GM23338 (cell line): ENCODE data around the gene GTF3C5. TPM values are rescaled to one million over a fixed set of nuclear protein-coding genes. Genes with fewer than 3 reads are reported as not detected.

ENCODE experiments used
- ATAC-seq: fragments of 200-7000 bp; cut with Tn5 transposase; 3 replicates; pipeline ENCODE4 v1.9.1; 2020
- DNase-seq: peaks from one replicate; pipeline ENCODE4 v3.0.0-alpha.2; 2015; ENCODE audit warnings: low spot score
- H2AFZ ChIP-seq: fragments of 200-600 bp; sonication (generic); 2 replicates; pipeline ENCODE4 v1.8.0; 2016; ENCODE audit warnings: antibody characterized with exemption, mild to moderate bottlenecking, moderate library complexity
- H3F3A ChIP-seq: fragments of 200-600 bp; sonication (generic); replicated peaks from 2 replicates; pipeline ENCODE4 v1.8.0; 2017; ENCODE audit warnings: antibody characterized with exemption, mixed run types, low read depth
- H3K27ac ChIP-seq: fragments of 200-600 bp; sonication (generic); 2 replicates; pipeline ENCODE4 v1.6.1; 2016; ENCODE audit warnings: low read depth
- H3K27me3 ChIP-seq: fragments of 200-600 bp; sonication (generic); 2 replicates; pipeline ENCODE4 v1.8.0; 2016; ENCODE audit warnings: mild to moderate bottlenecking, mixed run types, moderate library complexity; ENCODE audit not compliant: insufficient read depth
- H3K36me3 ChIP-seq: fragments of 200-600 bp; sonication (generic); 2 replicates; pipeline ENCODE4 v1.8.0; 2016; ENCODE audit warnings: mild to moderate bottlenecking; ENCODE audit not compliant: insufficient read depth
- H3K4me1 ChIP-seq: fragments of 200-600 bp; sonication (generic); 2 replicates; pipeline ENCODE4 v1.8.0; 2016; ENCODE audit warnings: mild to moderate bottlenecking, moderate library complexity; ENCODE audit not compliant: insufficient read depth
- H3K4me2 ChIP-seq: fragments of 200-600 bp; sonication (generic); 2 replicates; pipeline ENCODE4 v1.7.1; 2017; ENCODE audit warnings: mixed run types
- H3K4me3 ChIP-seq: fragments of 200-600 bp; sonication (generic); 2 replicates; pipeline ENCODE4 v1.6.1; 2016; ENCODE audit warnings: mixed run types
- H3K79me2 ChIP-seq: fragments of 200-600 bp; sonication (generic); replicated peaks from 2 replicates; pipeline ENCODE4 v1.8.0; 2017; ENCODE audit warnings: mild to moderate bottlenecking; ENCODE audit not compliant: insufficient read depth
- H3K9me2 ChIP-seq: fragments of 200-600 bp; sonication (generic); 2 replicates; pipeline ENCODE4 v1.8.0; 2017; ENCODE audit not compliant: insufficient read depth
- H4K20me1 ChIP-seq: fragments of 200-600 bp; sonication (generic); replicated peaks from 2 replicates; pipeline ENCODE4 v1.8.0; 2017; ENCODE audit warnings: mild to moderate bottlenecking; ENCODE audit not compliant: insufficient read depth
- H3K27ac Mint-ChIP-seq: 2 replicates; pipeline ENCODE4 v1.8.0; 2020; ENCODE audit warnings: inconsistent platforms, mild to moderate bottlenecking, moderate library complexity, mixed read lengths
- H3K27me3 Mint-ChIP-seq: 3 replicates; pipeline ENCODE4 v1.8.0; 2022; ENCODE audit warnings: low read depth, mild to moderate bottlenecking, moderate library complexity, mixed read lengths, inconsistent platforms; ENCODE audit not compliant: insufficient read depth, poor library complexity
- H3K36me3 Mint-ChIP-seq: 3 replicates; pipeline ENCODE4 v1.8.0; 2021; ENCODE audit warnings: low read depth, mild to moderate bottlenecking, inconsistent platforms, moderate library complexity, mixed read lengths
- H3K4me1 Mint-ChIP-seq: 3 replicates; pipeline ENCODE4 v1.8.0; 2020; ENCODE audit warnings: mild to moderate bottlenecking, inconsistent platforms, mixed read lengths
- H3K4me3 Mint-ChIP-seq: 3 replicates; pipeline ENCODE4 v1.8.0; 2021; ENCODE audit warnings: moderate library complexity, mild to moderate bottlenecking, inconsistent platforms, mixed read lengths
- H3K9me3 Mint-ChIP-seq: 3 replicates; pipeline ENCODE4 v1.8.0; 2020; ENCODE audit warnings: moderate library complexity, mild to moderate bottlenecking, inconsistent platforms, mixed read lengths
- CREB1 ChIP-seq: fragments of 250-450 bp; sonication (Bioruptor Pico); IDR thresholded peaks from 2 replicates; pipeline ENCODE4 v1.5.0; 2020; ENCODE audit warnings: low read depth, mild to moderate bottlenecking, moderate library complexity
- EZH2 ChIP-seq: fragments of 200-600 bp; sonication (generic); IDR thresholded peaks from one replicate; pipeline ENCODE4 v1.8.0; 2017; ENCODE audit warnings: antibody characterized with exemption, mild to moderate bottlenecking, low read depth; ENCODE audit not compliant: unreplicated experiment
- JUNB ChIP-seq: IDR thresholded peaks from one replicate; pipeline ENCODE4 v1.6.1; 2016; ENCODE audit warnings: antibody characterized with exemption; ENCODE audit not compliant: unreplicated experiment
- NANOG ChIP-seq: IDR thresholded peaks from 2 replicates; pipeline ENCODE4 v1.6.1; 2016; ENCODE audit warnings: antibody characterized with exemption, borderline replicate concordance
- STAT1 ChIP-seq: IDR thresholded peaks from one replicate; pipeline ENCODE4 v1.6.1; 2016; ENCODE audit warnings: antibody characterized with exemption; ENCODE audit not compliant: unreplicated experiment
- ZNF331 ChIP-seq: fragments of 250-450 bp; sonication (Bioruptor Pico); IDR thresholded peaks from 2 replicates; pipeline ENCODE4 v1.5.0; 2020; ENCODE audit warnings: low read depth, mild to moderate bottlenecking, moderate library complexity
- polyA plus RNA-seq: library from polyadenylated mRNA; unstranded; fragments of >200 nt; fragmentation: Nextera tagmentation; extraction: Ambion mirVana; gene quantifications from 2 replicates; pipeline ENCODE4 v1.2.1, GENCODE V29; 2016
- total RNA-seq: library from RNA; depleted of rRNA; stranded (reverse); fragments of >200 nt; shearing (Covaris generic); gene quantifications from 2 replicates; pipeline ENCODE4 v1.2.3, GENCODE V29; 2014
- TF ChIP-seq, protein P1 (sequence below): fragments of 250-450 bp; sonication (Bioruptor Pico); IDR thresholded peaks from 2 replicates; pipeline ENCODE4 v1.5.0; 2020; ENCODE audit warnings: mild to moderate bottlenecking, moderate library complexity
- TF ChIP-seq, protein P2 (sequence below): IDR thresholded peaks from one replicate; pipeline ENCODE4 v1.6.1; 2018; ENCODE audit warnings: antibody characterized with exemption; ENCODE audit not compliant: unreplicated experiment
- TF ChIP-seq, protein P3 (sequence below): IDR thresholded peaks from 2 replicates; pipeline ENCODE4 v1.6.1; 2016; ENCODE audit warnings: antibody characterized with exemption

The GTF3C5 gene
- total and polyA plus RNA-seq, 2 experiments from 2014 or later = 46.0 to 78.8 TPM

- H3K27me3 ChIP-seq = peaks cover 53% of the 10 kb centered on the region
- no peak for DNase-seq
Observed at GRCh38 chr9:133004999-133005760, 25.6 kb upstream of the GTF3C5 start.

DNA sequence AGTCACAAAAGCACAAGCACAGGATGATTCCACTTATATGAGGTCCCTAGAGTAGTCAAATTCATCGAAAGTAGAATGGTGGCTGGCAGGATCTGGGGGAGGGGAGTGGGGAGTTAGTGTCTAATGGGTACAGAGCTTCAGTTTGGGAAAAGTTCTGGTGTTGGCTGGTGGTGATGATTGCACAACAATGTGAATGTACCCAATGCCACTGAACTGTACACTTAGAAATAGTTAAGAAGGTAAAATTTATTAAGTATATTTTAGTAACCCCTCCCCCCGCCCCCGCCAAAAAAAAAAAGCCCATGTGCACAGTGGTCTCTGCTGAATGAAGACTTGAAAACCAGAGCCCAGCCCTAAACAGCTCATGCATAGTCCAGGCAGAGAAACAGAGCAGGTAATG, 24.8 kb upstream of the GTF3C5 start:
- 0 out of 2 replicates have a peak, but pooled peaks cover 4% of the 10 kb centered on the region for H3F3A ChIP-seq
- no peak overlapping the region for H3K27ac ChIP-seq
- H3K27me3 ChIP-seq = peaks cover 53% of the 10 kb centered on the region
- Mint-ChIP-seq H3K4me1 (peaks cover 31% of the 10 kb centered on the region), H3K27ac (no peak overlapping the region), H3K36me3 (no peaks in the 10 kb centered on the region), H3K9me3 (no peaks in the 10 kb centered on the region; the same call in 2 of the 3 replicates), H3K4me3 (no peak overlapping the region), H3K27me3 (peaks cover 46% of the 10 kb centered on the region)
- no peaks in the 10 kb centered on the region for H3K9me2 ChIP-seq
- H3K4me1 ChIP-seq = peaks cover 23% of the 10 kb centered on the region
- H3K79me2 ChIP-seq = no peaks in the 10 kb centered on the region
- no peak overlapping the region for H3K4me3 ChIP-seq
- H3K36me3 ChIP-seq = no peaks in the 10 kb centered on the region
- no peak overlapping the region for H3K4me2 ChIP-seq
- DNase-seq (no peak), ATAC-seq (no peak)
- no peaks in the 10 kb centered on the region for H4K20me1 ChIP-seq
- no peak overlapping the region for H2AFZ ChIP-seq
- TF ChIP-seq CREB1 (CRISPR knock-in tag) = no peak
- TF ChIP-seq, protein P1, sequence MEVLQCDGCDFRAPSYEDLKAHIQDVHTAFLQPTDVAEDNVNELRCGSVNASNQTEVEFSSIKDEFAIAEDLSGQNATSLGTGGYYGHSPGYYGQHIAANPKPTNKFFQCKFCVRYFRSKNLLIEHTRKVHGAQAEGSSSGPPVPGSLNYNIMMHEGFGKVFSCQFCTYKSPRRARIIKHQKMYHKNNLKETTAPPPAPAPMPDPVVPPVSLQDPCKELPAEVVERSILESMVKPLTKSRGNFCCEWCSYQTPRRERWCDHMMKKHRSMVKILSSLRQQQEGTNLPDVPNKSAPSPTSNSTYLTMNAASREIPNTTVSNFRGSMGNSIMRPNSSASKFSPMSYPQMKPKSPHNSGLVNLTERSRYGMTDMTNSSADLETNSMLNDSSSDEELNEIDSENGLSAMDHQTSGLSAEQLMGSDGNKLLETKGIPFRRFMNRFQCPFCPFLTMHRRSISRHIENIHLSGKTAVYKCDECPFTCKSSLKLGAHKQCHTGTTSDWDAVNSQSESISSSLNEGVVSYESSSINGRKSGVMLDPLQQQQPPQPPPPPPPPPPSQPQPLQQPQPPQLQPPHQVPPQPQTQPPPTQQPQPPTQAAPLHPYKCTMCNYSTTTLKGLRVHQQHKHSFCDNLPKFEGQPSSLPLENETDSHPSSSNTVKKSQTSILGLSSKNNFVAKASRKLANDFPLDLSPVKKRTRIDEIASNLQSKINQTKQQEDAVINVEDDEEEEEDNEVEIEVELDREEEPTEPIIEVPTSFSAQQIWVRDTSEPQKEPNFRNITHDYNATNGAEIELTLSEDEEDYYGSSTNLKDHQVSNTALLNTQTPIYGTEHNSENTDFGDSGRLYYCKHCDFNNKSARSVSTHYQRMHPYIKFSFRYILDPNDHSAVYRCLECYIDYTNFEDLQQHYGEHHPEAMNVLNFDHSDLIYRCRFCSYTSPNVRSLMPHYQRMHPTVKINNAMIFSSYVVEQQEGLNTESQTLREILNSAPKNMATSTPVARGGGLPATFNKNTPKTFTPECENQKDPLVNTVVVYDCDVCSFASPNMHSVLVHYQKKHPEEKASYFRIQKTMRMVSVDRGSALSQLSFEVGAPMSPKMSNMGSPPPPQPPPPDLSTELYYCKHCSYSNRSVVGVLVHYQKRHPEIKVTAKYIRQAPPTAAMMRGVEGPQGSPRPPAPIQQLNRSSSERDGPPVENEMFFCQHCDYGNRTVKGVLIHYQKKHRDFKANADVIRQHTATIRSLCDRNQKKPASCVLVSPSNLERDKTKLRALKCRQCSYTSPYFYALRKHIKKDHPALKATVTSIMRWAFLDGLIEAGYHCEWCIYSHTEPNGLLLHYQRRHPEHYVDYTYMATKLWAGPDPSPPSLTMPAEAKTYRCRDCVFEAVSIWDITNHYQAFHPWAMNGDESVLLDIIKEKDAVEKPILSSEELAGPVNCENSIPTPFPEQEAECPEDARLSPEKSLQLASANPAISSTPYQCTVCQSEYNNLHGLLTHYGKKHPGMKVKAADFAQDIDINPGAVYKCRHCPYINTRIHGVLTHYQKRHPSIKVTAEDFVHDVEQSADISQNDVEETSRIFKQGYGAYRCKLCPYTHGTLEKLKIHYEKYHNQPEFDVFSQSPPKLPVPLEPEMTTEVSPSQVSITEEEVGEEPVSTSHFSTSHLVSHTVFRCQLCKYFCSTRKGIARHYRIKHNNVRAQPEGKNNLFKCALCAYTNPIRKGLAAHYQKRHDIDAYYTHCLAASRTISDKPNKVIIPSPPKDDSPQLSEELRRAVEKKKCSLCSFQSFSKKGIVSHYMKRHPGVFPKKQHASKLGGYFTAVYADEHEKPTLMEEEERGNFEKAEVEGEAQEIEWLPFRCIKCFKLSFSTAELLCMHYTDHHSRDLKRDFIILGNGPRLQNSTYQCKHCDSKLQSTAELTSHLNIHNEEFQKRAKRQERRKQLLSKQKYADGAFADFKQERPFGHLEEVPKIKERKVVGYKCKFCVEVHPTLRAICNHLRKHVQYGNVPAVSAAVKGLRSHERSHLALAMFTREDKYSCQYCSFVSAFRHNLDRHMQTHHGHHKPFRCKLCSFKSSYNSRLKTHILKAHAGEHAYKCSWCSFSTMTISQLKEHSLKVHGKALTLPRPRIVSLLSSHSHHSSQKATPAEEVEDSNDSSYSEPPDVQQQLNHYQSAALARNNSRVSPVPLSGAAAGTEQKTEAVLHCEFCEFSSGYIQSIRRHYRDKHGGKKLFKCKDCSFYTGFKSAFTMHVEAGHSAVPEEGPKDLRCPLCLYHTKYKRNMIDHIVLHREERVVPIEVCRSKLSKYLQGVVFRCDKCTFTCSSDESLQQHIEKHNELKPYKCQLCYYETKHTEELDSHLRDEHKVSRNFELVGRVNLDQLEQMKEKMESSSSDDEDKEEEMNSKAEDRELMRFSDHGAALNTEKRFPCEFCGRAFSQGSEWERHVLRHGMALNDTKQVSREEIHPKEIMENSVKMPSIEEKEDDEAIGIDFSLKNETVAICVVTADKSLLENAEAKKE = no peak
- TF ChIP-seq EZH2 = no peak
- no peak for TF ChIP-seq ZNF331 (CRISPR knock-in tag)
- TF ChIP-seq JUNB = no peak
- no peak for TF ChIP-seq STAT1
- no peak for TF ChIP-seq NANOG
- TF ChIP-seq, protein P2, sequence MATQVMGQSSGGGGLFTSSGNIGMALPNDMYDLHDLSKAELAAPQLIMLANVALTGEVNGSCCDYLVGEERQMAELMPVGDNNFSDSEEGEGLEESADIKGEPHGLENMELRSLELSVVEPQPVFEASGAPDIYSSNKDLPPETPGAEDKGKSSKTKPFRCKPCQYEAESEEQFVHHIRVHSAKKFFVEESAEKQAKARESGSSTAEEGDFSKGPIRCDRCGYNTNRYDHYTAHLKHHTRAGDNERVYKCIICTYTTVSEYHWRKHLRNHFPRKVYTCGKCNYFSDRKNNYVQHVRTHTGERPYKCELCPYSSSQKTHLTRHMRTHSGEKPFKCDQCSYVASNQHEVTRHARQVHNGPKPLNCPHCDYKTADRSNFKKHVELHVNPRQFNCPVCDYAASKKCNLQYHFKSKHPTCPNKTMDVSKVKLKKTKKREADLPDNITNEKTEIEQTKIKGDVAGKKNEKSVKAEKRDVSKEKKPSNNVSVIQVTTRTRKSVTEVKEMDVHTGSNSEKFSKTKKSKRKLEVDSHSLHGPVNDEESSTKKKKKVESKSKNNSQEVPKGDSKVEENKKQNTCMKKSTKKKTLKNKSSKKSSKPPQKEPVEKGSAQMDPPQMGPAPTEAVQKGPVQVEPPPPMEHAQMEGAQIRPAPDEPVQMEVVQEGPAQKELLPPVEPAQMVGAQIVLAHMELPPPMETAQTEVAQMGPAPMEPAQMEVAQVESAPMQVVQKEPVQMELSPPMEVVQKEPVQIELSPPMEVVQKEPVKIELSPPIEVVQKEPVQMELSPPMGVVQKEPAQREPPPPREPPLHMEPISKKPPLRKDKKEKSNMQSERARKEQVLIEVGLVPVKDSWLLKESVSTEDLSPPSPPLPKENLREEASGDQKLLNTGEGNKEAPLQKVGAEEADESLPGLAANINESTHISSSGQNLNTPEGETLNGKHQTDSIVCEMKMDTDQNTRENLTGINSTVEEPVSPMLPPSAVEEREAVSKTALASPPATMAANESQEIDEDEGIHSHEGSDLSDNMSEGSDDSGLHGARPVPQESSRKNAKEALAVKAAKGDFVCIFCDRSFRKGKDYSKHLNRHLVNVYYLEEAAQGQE = no peak
- TF ChIP-seq, protein P3, sequence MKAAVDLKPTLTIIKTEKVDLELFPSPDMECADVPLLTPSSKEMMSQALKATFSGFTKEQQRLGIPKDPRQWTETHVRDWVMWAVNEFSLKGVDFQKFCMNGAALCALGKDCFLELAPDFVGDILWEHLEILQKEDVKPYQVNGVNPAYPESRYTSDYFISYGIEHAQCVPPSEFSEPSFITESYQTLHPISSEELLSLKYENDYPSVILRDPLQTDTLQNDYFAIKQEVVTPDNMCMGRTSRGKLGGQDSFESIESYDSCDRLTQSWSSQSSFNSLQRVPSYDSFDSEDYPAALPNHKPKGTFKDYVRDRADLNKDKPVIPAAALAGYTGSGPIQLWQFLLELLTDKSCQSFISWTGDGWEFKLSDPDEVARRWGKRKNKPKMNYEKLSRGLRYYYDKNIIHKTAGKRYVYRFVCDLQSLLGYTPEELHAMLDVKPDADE = no peak

More at GRCh38 chr9:133004999-133005760, 25.6 kb upstream of the GTF3C5 start:
- ATAC-seq = no peak
- no peaks in the 10 kb centered on the region for H3K79me2 ChIP-seq
- H3K36me3 ChIP-seq = no peaks in the 10 kb centered on the region
- H3K9me2 ChIP-seq = no peaks in the 10 kb centered on the region
- H4K20me1 ChIP-seq = no peaks in the 10 kb centered on the region
- no peak for TF ChIP-seq NANOG
- no peak for TF ChIP-seq CREB1 (CRISPR knock-in tag)
- TF ChIP-seq EZH2 = no peak
- TF ChIP-seq ZNF331 (CRISPR knock-in tag) = no peak
- 0 out of 2 replicates have a peak overlapping the region, but pooled peaks have one; percentile 71 for H3K4me2 ChIP-seq
- no peak overlapping the region for H3K4me3 ChIP-seq
- no peak overlapping the region for H3K27ac Mint-ChIP-seq
- no peak overlapping the region for H2AFZ ChIP-seq
- H3K27ac ChIP-seq = no peak overlapping the region
- no peak overlapping the region for H3K4me3 Mint-ChIP-seq
- H3K4me1 ChIP-seq = peaks cover 23% of the 10 kb centered on the region
- H3K27me3 Mint-ChIP-seq = peaks cover 53% of the 10 kb centered on the region
- peaks cover 37% of the 10 kb centered on the region for H3K4me1 Mint-ChIP-seq
- 0 out of 2 replicates have a peak, but pooled peaks cover 4% of the 10 kb centered on the region for H3F3A ChIP-seq
- no peaks in the 10 kb centered on the region for H3K36me3 Mint-ChIP-seq
- H3K9me3 Mint-ChIP-seq = no peaks in the 10 kb centered on the region; the same call in 2 of the 3 replicates
